Glutamatergic neuron (in vitro differentiated cells): ENCODE measurements around the gene LCMT1. TPM values are rescaled to one million over a fixed set of nuclear protein-coding genes. Genes with fewer than 3 reads are reported as not detected.
"Not testable (repeated sequence)": the region's sequence is repeated elsewhere in the genome, so short reads cannot be mapped to it uniquely, and the experiment has no call there.

ENCODE experiments used
- DNase-seq: peaks from one replicate; pipeline ENCODE4 v3.0.0; 2022
- H3K27ac Mint-ChIP-seq: one replicate; pipeline ENCODE4 v1.8.0; 2020; ENCODE audit warnings: mild to moderate bottlenecking, mixed read lengths, inconsistent platforms; ENCODE audit not compliant: unreplicated experiment
- H3K27me3 Mint-ChIP-seq: one replicate; pipeline ENCODE4 v1.8.0; 2020; ENCODE audit warnings: mild to moderate bottlenecking, moderate library complexity, mixed read lengths, inconsistent platforms; ENCODE audit not compliant: unreplicated experiment
- H3K36me3 Mint-ChIP-seq: one replicate; pipeline ENCODE4 v1.8.0; 2020; ENCODE audit warnings: mild to moderate bottlenecking, mixed read lengths, inconsistent platforms; ENCODE audit not compliant: unreplicated experiment
- H3K4me1 Mint-ChIP-seq: one replicate; pipeline ENCODE4 v1.8.0; 2020; ENCODE audit warnings: mild to moderate bottlenecking, low read depth, mixed read lengths, inconsistent platforms; ENCODE audit not compliant: unreplicated experiment
- H3K4me3 Mint-ChIP-seq: one replicate; pipeline ENCODE4 v1.8.0; 2020; ENCODE audit warnings: mild to moderate bottlenecking, mixed read lengths, inconsistent platforms; ENCODE audit not compliant: unreplicated experiment
- H3K9me3 Mint-ChIP-seq: one replicate; pipeline ENCODE4 v1.8.0; 2020; ENCODE audit warnings: mild to moderate bottlenecking, moderate library complexity, mixed read lengths, inconsistent platforms; ENCODE audit not compliant: unreplicated experiment
- total RNA-seq: library from RNA; stranded (reverse); fragmentation: NEBNext Ultra II Directional; extraction: Animal tissue kit (Norgen Biotek cat#: 25700); gene quantifications from one replicate; pipeline ENCODE4 v1.2.1, GENCODE V29; 2021; ENCODE audit not compliant: unreplicated experiment
- TF ChIP-seq, protein P1 (sequence below): fragments of 200-600 bp; sonication (generic); IDR thresholded peaks from one replicate; pipeline ENCODE4 v1.5.0; 2021; ENCODE audit not compliant: partially characterized antibody, unreplicated experiment

The LCMT1 gene
- total RNA-seq, 1 donor from 2014 or later, result 67.6 TPM

DNA sequence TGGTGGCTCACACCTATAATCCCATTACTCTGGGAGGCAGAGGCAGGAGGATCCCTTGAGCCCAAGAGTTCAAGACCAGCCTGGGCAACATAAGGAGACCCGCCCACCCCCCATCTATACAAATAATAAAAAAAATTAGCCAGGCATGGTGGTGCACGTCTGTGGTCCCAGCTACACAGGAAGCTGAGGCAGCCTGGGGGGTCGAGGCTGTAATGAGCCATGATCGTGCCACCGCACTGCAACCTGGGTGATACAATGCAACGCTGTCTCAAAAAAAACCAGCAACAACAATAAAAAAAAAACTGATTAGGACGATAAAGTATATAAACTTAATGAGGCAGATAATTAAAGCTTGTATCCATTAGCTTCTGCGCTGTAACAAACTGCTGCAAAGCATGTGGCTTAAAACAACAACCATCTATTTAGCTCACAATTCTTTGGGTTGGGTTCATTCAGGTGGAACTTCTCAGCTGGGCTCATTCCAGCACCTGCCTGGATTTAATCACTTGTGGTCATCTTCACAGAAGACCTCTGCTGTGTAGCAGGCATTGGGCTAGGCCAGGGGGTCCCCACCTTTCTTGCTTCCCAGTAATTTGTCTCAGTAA is 45.8 kb downstream of the LCMT1 start:
- peaks cover 5% of the 10 kb centered on the region for H3K36me3 Mint-ChIP-seq
- TF ChIP-seq, protein P1, sequence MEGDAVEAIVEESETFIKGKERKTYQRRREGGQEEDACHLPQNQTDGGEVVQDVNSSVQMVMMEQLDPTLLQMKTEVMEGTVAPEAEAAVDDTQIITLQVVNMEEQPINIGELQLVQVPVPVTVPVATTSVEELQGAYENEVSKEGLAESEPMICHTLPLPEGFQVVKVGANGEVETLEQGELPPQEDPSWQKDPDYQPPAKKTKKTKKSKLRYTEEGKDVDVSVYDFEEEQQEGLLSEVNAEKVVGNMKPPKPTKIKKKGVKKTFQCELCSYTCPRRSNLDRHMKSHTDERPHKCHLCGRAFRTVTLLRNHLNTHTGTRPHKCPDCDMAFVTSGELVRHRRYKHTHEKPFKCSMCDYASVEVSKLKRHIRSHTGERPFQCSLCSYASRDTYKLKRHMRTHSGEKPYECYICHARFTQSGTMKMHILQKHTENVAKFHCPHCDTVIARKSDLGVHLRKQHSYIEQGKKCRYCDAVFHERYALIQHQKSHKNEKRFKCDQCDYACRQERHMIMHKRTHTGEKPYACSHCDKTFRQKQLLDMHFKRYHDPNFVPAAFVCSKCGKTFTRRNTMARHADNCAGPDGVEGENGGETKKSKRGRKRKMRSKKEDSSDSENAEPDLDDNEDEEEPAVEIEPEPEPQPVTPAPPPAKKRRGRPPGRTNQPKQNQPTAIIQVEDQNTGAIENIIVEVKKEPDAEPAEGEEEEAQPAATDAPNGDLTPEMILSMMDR, result no peak
- no peak overlapping the region for H3K27ac Mint-ChIP-seq
- H3K4me3 Mint-ChIP-seq, result no peak overlapping the region
- no peaks in the 10 kb centered on the region for H3K9me3 Mint-ChIP-seq
- no peaks in the 10 kb centered on the region for H3K4me1 Mint-ChIP-seq
- no peak for DNase-seq
- H3K27me3 Mint-ChIP-seq, result no peaks in the 10 kb centered on the region

DNA sequence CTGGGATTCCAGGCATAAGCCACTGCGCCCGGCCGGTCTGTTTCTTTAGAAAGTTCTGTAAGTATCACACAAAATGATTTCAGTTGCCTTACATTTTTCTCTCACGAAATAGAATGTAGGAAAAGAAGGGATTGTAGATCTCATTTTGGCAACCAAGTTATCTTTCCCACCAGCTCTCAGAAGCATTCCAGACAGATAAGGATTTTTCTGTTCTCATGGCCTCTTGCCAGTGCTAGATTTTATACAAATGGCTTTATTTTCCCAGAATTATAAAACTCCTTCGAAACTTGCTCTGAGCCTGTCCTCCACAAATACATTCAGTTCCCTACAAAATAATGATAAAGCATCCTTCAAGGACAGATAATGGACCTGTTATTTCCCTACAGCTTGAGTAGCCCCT is 46.9 kb downstream of the LCMT1 start:
- H3K4me1 Mint-ChIP-seq, result no peaks in the 10 kb centered on the region
- no peak overlapping the region for H3K27ac Mint-ChIP-seq
- H3K4me3 Mint-ChIP-seq, result no peak overlapping the region
- TF ChIP-seq, protein P1, result no peak
- no peaks in the 10 kb centered on the region for H3K36me3 Mint-ChIP-seq
- no peaks in the 10 kb centered on the region for H3K27me3 Mint-ChIP-seq
- no peaks in the 10 kb centered on the region for H3K9me3 Mint-ChIP-seq
- DNase-seq, result no peak

DNA sequence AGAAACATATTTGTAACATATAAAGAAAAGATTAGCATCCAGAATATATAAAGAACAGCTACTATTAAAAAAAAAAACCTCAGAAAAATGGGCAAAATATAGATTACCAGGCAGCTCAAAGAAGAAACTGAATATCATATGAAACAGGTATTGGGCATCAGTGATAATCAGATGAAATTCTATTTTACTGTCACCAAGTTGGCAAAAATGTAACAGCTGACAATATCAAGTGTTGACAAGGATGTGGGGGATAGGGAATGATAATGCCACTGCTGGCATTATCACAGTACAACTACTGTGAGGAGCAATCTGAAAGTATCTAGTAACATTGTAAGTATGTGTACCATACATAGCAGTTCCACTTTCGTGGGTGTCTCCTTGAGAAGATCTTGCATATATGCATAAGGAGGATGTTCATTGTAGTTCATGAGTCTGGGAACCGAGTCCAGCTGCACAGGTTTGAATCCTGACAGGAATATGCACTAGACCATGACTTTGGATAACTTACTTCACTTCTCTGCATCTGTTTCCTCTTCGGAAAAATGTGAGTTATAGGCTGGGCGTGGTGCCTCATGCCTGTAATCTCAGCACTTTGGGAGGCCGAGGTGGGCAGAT is 50.3 kb downstream of the LCMT1 start:
- Mint-ChIP-seq H3K4me1 (no peaks in the 10 kb centered on the region), H3K9me3 (no peaks in the 10 kb centered on the region), H3K36me3 (no peaks in the 10 kb centered on the region), H3K27me3 (peaks cover 1% of the 10 kb centered on the region), H3K4me3 (no peak overlapping the region), H3K27ac (no peak overlapping the region)
- DNase-seq, result no peak
- TF ChIP-seq, protein P1, result no peak

DNA sequence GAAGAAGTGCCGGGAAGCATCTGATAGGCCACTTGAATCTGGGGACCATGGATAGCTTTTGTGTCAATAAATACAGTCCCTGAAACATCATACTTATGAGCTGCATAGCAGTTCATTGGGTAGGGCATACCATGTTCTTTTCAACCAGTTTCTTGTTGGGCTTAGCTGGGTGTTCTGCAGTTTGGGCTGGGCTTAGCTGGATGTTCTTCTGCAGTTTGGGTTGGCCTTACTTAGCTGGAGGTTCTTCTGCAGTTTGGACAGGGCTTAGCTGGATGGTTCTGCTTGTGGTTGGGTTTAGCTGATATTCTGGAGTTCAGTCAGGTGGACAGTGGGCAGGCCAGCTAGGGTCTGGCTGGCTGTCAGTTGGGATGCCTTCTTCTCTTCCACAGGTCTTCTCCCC is 52.1 kb downstream of the LCMT1 start:
- H3K27me3 Mint-ChIP-seq, result peaks cover 1% of the 10 kb centered on the region
- H3K36me3 Mint-ChIP-seq, result no peaks in the 10 kb centered on the region
- H3K4me3 Mint-ChIP-seq, result no peak overlapping the region
- TF ChIP-seq, protein P1, result no peak
- H3K9me3 Mint-ChIP-seq, result no peaks in the 10 kb centered on the region
- H3K27ac Mint-ChIP-seq, result no peak overlapping the region
- H3K4me1 Mint-ChIP-seq, result no peaks in the 10 kb centered on the region
- no peak for DNase-seq

DNA sequence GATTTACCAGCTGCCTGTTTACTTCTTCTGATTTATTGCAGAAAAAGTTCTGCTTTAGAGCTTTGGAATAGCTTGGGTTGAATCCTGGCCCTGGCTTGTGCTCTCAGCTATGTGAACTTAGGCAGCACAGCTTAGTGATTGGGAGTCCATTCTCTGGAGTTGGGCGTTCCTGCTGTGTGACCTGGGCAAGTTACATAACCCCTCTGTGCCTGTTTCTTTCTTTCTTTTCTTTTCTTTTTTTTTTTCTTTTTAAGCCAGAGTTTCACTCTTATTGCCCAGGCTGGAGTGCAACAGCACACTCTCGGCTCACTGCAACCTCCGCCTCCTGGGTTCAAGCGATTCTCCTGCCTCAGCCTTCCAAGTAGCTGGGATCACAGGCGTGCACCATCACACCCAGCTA is 53.7 kb downstream of the LCMT1 start:
- Mint-ChIP-seq H3K4me1 (no peaks in the 10 kb centered on the region), H3K27ac (no peak overlapping the region), H3K27me3 (peaks cover 1% of the 10 kb centered on the region), H3K4me3 (no peak overlapping the region), H3K9me3 (no peaks in the 10 kb centered on the region), H3K36me3 (peaks cover 2% of the 10 kb centered on the region)
- TF ChIP-seq, protein P1, result no peak
- DNase-seq, result no peak

DNA sequence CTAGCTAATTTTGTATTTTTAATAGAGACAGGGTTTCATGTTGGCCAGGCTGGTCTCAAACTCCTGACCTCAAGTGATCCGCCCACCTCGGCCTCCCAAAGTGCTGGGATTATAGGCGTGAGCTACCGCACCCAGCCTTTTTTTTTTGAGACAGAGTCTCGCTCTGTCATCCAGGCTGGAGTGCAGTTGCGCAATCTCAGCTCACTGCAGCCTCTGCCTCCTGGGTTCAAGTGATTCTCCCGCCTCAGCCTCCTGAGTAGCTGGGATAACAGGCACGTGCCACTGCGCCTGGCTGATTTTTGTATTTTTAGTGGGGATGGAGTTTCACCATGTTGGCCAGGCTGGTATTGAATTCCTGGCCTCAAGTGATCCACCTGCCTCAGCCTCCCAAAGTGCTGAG is 56.4 kb downstream of the LCMT1 start:
- not testable (repeated sequence) for DNase-seq, H3K4me3 Mint-ChIP-seq, H3K27me3 Mint-ChIP-seq, H3K9me3 Mint-ChIP-seq, H3K27ac Mint-ChIP-seq, H3K4me1 Mint-ChIP-seq
- H3K36me3 Mint-ChIP-seq, result peaks cover 12% of the 10 kb centered on the region
